Ovary (tissue), 9 donors: ENCODE data around the gene RBBP7. TPM values are rescaled to one million over a fixed set of nuclear protein-coding genes. Genes with fewer than 3 reads are reported as not detected.

Source experiments
- DNase-seq, 5 donors: peaks; one replicate each; pipeline ENCODE4 v3.0.0-alpha.2; 2019 to 2020
- H3K27ac ChIP-seq, 2 donors: fragments of 200-600 bp; one replicate each; pipeline versions ENCODE4 v1.5.1 to v1.8.0; 2019 to 2022
- H3K27me3 ChIP-seq: fragments of 200-600 bp; one replicate; pipeline ENCODE4 v1.8.0; 2022
- H3K36me3 ChIP-seq: fragments of 200-600 bp; sonication (generic); one replicate; pipeline ENCODE4 v1.5.1; 2019
- H3K4me1 ChIP-seq: one replicate; pipeline ENCODE4 v1.8.1; 2013; ENCODE audit warnings: mild to moderate bottlenecking, moderate library complexity; ENCODE audit not compliant: insufficient read depth
- H3K4me3 ChIP-seq: fragments of 200-600 bp; sonication (generic); one replicate; pipeline ENCODE4 v1.5.1; 2017
- H3K9me3 ChIP-seq, 2 donors: fragments of 200-600 bp in 1 of 2; sonication (generic) in 1 of 2; one replicate each; pipeline versions ENCODE4 v1.5.1 to v1.8.1; 2013 to 2019; ENCODE audit warnings: mild to moderate bottlenecking in 1 of 2, moderate library complexity in 1 of 2
- CTCF ChIP-seq, 3 donors: fragments of 450-650 bp in 2 of 3; fragments of 200-600 bp in 1 of 3; IDR thresholded peaks; one replicate each; pipeline versions ENCODE4 v1.5.1 to v1.8.0; 2016 to 2022; ENCODE audit warnings: antibody characterized with exemption in 3 of 3, mild to moderate bottlenecking in 1 of 3
- EP300 ChIP-seq: sonication (generic); formaldehyde crosslinking; IDR thresholded peaks from one replicate; pipeline ENCODE4 v1.6.1; 2017; ENCODE audit warnings: antibody characterized with exemption
- POLR2A ChIP-seq: fragments of 450-650 bp; IDR thresholded peaks from one replicate; pipeline ENCODE4 v1.6.1; 2017; ENCODE audit warnings: antibody characterized with exemption, mild to moderate bottlenecking, moderate library complexity
- WGBS, 3 donors: extraction: QIAGEN DNeasy Blood & Tissue Kit in 1 of 3; methylation state at CpG; one replicate each; pipeline versions ENCODE4 v1.1.5 to v1.1.7; 2013 to 2017; 5-methylcytosine and 5-hydroxymethylcytosine counted together
- intact Hi-C, 4 donors: fragments of 100-400 bp; cut with DNase I; formaldehyde crosslinking; loops; one replicate each; pipeline versions ENCODE4 v1.11.0 to v1.15.1; 2022 to 2023
- polyA plus RNA-seq, 2 donors: library from polyadenylated mRNA; stranded (reverse); fragments of 200-250 nt in 1 of 2; fragments of 350-450 nt in 1 of 2; fragmentation: Illumina TruSeq in 1 of 2; extraction: RNeasy Lipid Tissue Mini Kit (QIAGEN cat#74804) in 1 of 2; gene quantifications; one replicate each; pipeline ENCODE4 v1.2.3, GENCODE V29; 2013 to 2014
- total RNA-seq, 7 donors: library from RNA; depleted of rRNA in 2 of 7; stranded (reverse); fragments of >200 nt in 2 of 7; fragmentation: NEBNext Ultra II Directional in 3 of 7; extraction: Animal tissue kit (Norgen Biotek cat#: 25700) in 3 of 7; gene quantifications; one replicate each; pipeline versions ENCODE4 v1.1.0 to v1.2.4, GENCODE V29; 2016 to 2023
- donor health status: DM: no; HTN: no; CAD: no; lungs with moderate emphysema.
- donor health status: DM: no; HTN: no; CAD: no.
- donor health status: Bipolar disorder and iron deficiency.
- donor health status: DM: yes; HTN: yes; CAD: no.
- donor health status: DM: no; HTN: no; CAD: no.
- donor health status: DM: yes; HTN: yes; CAD: no.

The RBBP7 gene
- total and polyA plus RNA-seq, 9 donors = 101 to 258 (median 188) TPM

- no peaks in the 10 kb centered on the region for H3K27me3 ChIP-seq
- intact Hi-C loops = no loop called here
- TF ChIP-seq CTCF (IDR thresholded peaks at IDR 0.05) = no peak
- TF ChIP-seq EP300 = no peak
- no peak for TF ChIP-seq POLR2A
- H3K36me3 ChIP-seq = no peaks in the 10 kb centered on the region
- H3K4me1 ChIP-seq = no peaks in the 10 kb centered on the region
- no peak overlapping the region for H3K4me3 ChIP-seq
- DNase-seq = no peak
- WGBS, 3 donors = 73 to 82% (median 81%) methylated on average over 2 of the region's 2 CpGs
- H3K9me3 ChIP-seq = no peaks in the 10 kb centered on the region
- H3K27ac ChIP-seq = no peak overlapping the region
These were observed 24.5 kb downstream of the RBBP7 start for GRCh38 chrX:16845686-16846085.

- H3K9me3 ChIP-seq = no peaks in the 10 kb centered on the region
- no peak for DNase-seq
- TF ChIP-seq POLR2A (no peak), EP300 (no peak), CTCF (IDR thresholded peaks at IDR 0.05) (no peak)
- intact Hi-C loops = no loop called here
- no peaks in the 10 kb centered on the region for H3K36me3 ChIP-seq
- no peaks in the 10 kb centered on the region for H3K27me3 ChIP-seq
- peaks cover 4% of the 10 kb centered on the region for H3K4me1 ChIP-seq
- H3K4me3 ChIP-seq = no peak overlapping the region
- no peak overlapping the region for H3K27ac ChIP-seq
- WGBS, 3 donors = 70 to 75% (median 72%) methylated on average over 3 of the region's 3 CpGs
These were observed 26.8 kb downstream of the RBBP7 start for GRCh38 chrX:16843208-16843909.

- 85 to 88% (median 85%) methylated on average over 3 of the region's 3 CpGs for WGBS, 3 donors
These were observed 27.5 kb downstream of the RBBP7 start for GRCh38 chrX:16842684-16843083.

GRCh38 chrX:16839852-16840460 lies 30.2 kb downstream of the RBBP7 start:
- Histone ChIP-seq H3K4me1 (peaks cover 4% of the 10 kb centered on the region), H3K4me3 (no peak overlapping the region), H3K27ac (no peak overlapping the region), H3K9me3 (no peaks in the 10 kb centered on the region), H3K36me3 (no peaks in the 10 kb centered on the region), H3K27me3 (no peaks in the 10 kb centered on the region)
- DNase-seq = peak in 2 of 5 donors; percentile 49 to 58
- TF ChIP-seq POLR2A = no peak
- no peak for TF ChIP-seq CTCF (IDR thresholded peaks at IDR 0.05)
- no peak for TF ChIP-seq EP300
- 77 to 82% (median 80%) methylated on average over 14 of the region's 14 CpGs for WGBS, 3 donors
- intact Hi-C loops = no loop called here

More at GRCh38 chrX:16842684-16843083, 27.5 kb downstream of the RBBP7 start:
- H3K9me3 ChIP-seq = no peaks in the 10 kb centered on the region
- peaks cover 4% of the 10 kb centered on the region for H3K4me1 ChIP-seq
- no peak overlapping the region for H3K4me3 ChIP-seq
- H3K27me3 ChIP-seq = no peaks in the 10 kb centered on the region
- no peaks in the 10 kb centered on the region for H3K36me3 ChIP-seq
- TF ChIP-seq POLR2A (no peak), EP300 (no peak), CTCF (IDR thresholded peaks at IDR 0.05) (no peak)
- intact Hi-C loops = no loop called here
- no peak overlapping the region for H3K27ac ChIP-seq
- DNase-seq = no peak
